Stimulated activated CD8-positive, alpha-beta memory T cell treated with anti-CD3 and anti-CD28 coated beads, Interleukin-4, amount 100 ng/mL, for 48 hours (primary cell): Measurements from ENCODE around the gene NRF1.

Source experiments
- DNase-seq: peaks from one replicate; pipeline ENCODE4 v3.0.0-alpha.2; 2020

Gene NRF1

DNA sequence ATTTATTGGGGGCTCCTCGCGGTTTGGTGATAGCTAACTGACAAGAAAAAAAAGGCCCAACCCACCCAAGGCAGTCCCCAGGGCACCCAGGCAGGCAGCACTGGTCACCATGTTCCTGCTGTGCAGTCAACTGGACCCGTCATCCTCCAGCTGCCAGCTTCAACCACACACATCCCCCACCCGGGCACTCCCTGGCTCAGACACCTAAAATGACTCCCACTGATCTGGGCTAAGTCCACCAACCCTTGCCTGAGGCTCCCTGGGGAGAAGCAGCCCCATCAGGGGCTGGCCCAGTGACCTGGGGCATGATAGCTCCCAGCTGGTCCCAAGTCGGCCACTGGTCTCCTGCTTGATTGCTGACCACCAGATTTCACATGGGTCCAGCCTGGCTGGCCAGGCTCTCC, 161.8 kb downstream of the NRF1 start:
- DNase-seq, result no peak

DNA sequence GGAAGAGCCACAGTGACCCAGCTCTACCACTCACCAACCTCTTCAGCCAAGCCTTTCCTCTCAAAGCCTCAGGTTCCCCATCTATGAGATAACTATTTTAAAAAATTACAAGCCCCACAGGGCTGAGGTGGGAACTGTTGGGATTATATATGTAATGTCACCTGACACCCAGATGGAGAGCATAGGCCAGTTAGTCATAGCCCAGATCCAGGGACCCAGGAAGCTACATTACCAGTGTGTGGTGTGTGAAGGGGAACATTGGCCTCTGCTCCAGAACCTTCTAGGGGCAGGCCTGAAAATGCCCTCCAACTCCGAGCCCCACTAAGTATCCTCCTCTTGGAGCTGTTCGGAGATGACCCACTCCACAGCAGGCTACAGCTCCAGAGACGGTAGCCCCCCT, 162.4 kb downstream of the NRF1 start:
- DNase-seq, result no peak

DNA sequence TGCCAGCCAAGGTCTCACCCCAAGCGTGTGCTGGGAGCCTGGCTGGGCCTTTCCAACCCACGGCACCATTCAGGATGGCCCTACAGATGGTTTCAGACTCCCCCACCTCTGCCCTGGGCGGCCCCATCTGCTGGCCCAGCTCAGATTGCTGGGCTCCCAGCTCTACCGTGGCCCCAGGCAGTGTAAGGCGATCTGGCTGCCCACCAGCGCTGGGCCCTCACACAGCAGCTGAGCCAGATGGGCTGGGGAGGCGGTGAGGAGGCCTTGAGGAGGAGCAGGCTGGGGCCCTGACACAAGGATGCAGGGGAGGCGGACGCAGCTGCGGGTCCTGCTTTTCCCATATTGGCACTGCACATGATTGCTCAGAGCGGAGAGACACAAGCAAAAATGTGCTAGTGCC, 162.8 kb downstream of the NRF1 start:
- DNase-seq, result no peak

DNA sequence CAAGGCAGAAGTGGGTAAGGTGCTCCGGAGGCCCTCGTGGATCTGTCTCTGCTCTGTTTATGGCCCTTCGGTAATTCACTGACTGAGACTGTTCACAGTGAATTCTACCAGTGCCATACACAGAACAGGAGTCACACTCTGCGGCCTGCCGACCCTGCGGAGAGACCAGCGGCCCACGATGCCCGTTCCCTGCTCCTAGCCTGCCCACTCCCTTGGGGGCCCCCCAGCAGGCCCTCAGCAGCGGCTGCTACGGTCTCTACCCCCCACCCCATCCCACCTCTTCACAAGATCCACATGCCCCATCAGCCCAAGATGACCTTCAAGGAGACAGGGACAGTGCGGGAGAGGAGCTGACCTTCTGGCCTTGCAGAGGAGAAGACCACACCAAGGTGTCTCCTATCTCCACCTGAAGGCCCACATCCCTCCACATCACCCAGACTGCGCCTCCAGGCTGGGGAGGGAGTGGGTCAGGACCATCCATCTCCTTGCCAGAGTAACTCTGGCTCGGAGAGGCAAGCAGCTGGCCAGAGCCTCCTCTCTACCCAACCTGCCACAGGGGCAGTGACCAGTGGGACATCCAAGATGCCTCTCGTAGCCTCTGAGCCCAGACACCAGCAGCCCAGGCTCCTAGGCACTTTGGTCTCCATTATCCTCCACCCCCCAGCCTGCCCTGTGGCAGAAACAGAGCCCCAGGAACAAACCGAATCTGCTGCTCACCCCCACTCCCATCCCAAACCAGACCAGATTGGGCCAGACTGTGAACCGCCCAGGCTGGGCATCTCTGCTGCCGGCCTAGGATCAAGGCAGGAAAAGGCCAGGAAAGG, 163.6 kb downstream of the NRF1 start:
- no peak for DNase-seq

DNA sequence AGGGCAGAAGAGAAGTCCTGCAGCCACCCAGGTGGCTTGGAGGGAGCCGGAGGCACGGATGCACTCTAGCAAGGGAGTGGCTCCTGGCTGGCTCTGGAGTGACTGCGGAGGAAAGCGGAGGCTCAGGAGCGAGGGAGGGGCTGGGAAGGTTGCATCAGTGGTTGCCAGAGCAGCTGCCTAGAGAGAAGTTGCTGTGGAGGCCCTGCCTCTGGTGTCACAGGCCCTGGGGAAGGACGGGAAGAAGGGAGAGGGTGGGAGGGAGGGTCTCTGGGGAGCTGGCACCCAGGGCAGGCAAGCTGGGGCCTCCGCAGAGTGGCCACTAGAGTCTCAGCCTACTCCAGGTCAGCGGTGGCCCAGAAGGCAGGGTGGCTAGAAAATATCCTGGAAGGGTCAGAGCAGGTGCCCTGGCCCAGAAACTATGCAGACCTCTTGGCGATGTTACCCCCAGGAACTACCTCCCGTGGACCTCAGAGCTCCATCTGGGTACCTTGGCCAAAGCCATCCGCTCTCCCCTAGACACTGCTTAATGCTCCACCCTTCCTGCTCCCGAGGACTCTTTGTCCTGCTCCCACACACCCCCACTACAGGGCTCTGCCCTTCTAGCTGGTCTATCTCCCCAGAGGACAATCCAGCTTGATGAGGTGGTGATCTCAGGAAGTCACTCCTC, 164.3 kb downstream of the NRF1 start:
- no peak for DNase-seq

DNA sequence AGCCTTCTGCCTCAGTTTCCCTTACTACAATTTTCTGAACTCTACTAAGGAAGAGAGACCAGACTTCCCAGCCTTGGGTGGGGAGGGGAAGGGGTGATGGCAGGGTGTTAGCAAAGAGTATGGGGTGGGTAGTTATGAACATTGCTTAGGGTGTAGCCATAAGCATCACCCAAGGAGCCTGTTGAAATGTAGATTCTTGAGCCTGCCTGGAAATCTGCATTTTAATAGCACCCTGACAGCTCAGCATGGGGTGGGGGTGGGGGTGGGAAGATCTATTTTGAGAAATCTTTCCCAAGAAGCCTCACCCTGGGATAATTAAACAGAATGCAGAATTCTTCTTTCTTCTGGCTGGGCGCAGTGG, 164.8 kb downstream of the NRF1 start:
- no peak for DNase-seq

DNA sequence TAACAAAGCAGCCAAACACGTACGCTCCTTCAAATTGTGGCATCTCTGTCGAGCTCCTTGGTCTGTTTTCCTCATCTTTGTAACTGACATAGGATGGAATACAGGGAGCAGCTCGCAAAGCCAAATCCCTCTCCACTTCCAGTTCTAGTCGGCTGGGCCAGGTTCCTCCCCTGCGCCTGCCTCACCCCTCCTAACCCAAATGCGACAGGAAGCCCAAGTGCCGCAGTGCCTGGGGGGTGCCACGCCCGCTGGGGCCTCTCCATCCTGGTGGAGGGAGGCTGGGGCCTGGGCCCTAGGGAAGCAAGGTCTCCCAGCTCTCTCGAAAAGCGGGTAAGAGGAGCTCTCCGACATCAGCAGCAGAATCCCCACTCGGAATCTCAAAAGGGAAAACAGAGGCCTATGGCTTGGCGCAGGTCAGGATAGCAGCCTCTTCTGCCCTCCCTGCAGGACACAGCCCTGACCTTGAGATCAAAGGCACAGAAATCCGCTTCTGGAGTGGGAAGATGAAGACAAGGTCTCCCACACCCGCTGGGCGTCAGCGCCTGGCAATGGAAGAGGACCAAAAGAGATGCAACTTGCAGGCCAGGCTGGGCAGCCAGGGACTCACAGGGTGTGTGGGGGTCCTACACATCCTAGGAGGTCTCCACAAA, 165.8 kb downstream of the NRF1 start:
- no peak for DNase-seq

DNA sequence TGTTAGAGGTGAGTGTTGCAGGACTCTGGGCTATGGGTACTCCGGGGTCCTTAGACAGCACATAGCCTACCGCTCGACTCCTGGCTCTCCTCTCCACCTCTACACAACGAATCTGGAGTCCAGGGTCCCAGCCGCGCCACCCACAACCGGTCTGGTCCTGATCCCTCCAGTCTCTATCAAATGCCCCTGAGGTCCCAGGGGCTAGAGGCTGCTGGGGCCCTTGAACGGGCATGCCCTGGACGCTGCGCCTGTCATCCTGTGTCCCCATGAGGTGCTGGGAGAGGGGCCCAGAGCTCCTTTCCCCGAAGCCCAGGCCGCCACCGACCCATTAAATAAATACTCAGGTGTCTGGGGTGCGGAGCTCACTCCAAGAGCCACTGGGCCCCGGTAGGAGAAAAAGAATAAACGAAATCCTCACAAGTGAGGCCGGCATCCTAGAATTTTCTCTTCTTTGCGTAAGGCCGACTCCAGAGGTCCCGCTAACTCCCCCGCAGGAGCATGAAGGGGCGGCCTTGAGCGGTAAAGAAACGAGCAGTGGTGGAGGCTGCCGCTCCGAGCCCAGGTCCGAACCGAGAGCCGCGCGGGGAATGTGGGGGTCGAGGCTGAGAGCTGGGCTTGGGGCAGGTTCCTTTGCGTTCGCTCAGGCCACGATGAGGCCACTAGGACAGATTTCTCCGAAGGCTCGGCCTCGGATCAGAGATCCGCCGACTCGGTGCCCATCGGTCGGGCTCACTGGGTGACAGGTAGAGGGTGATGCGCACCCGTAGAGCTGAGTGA, 166.7 kb downstream of the NRF1 start:
- DNase-seq, result no peak

DNA sequence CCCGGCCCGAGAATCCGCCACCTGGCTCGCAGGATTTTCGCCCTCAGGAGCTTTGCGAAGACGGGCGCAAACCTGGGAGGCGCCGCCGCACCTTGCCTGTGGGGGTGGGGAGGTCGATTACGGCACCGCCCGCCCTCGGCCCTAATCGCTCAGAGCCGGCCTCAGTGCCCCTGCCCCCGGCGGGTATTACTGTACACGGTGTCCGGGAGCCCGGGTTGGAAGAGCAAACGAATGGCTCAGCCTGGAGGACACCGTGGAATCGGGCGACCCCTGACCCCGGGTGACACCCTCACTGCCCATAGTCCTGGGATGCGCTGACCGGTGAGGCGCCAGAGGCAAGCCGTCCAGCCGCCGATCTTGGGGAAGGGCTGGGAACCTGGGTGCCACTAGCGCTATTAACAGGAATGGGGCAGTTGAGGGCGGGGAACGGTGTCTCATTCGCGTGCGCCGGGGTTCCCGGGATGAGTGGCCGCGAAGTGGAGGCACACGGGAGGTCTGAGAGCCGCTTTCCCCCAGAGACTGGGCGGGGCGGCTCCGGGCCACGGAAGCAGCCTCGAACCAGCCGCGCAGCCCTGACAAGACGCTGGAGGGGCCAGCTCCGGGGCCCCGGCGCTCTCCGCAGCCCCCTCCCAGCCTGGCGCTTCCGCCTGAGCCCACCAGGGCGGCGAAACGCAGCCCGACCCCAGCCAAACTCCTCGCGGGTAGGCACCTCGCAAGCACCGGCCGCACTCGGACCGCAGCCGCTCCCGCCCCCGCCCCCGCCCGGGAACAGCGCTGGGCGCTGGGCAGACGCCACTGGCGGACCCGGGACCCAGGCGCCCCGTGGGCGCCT, 167.5 kb downstream of the NRF1 start:
- DNase-seq, result peak; percentile 43

DNA sequence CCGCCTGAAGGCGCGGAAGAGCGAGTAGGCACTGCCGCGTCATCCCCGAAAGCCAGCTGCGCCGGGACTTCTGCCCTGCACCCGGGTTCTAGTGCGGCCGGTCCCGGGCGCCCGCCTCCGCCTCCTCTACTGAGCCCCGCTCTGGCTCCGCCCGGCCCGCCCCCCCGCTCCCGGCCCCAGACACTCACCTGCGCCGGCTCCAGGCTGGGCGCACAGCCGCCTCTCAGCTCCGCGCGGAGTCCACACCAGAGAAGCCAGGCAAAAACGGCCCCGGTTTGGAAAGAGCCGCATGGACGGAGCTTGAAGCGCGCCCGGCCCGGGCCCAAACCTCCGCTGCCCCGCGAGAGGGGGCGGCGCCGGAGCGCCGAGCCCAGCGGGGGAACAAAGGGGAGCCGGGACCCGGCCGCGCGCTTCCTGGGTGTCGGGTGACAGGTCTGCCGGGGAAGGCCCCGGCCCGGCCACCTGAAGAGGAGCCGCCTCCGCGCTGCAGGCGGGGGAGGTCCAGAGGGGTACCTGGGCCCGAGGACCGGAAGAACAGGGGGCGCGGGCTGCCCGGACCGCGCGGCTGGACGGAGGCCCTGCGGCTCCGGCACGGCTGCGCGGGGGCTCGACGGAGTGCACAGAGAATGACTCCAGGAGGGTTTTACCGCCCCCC, 168.2 kb downstream of the NRF1 start:
- peak; percentile 37 for DNase-seq

DNA sequence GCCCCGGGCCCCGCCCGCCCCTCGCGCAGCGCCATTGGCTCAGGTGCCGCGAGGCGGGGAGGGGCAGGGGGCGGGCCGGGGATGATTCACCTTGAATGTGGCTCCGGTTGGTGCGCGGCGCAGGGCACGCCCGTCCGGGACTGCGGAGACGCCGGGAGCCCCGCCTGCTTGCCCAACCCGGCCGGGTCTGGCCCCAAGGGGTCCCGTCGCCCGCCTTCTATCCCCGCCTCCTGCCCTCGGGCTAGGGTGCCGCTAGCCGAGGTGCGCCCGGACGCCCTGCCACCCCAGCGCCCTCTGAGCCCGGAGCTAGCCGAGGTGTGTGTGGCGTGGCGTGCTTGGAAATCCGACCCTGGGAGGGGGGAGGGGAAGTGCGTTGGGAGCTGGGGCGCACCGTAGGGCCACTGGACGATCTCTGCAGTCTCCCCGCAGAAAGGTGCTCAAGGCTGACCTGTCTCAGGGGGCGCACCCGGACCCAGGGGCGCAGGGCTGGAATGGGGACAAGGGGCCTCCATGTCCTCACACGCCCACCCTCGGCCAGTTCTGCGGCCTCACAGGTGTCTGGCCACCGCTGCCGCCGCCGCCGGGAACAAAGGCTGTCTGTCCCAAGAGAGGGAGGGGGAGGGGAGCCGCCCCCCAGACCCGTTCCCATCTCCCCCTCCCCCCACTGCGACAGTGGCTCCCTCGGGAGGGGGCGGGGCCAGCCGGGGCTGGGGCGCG, 168.9 kb downstream of the NRF1 start:
- peak; percentile 88 for DNase-seq

DNA sequence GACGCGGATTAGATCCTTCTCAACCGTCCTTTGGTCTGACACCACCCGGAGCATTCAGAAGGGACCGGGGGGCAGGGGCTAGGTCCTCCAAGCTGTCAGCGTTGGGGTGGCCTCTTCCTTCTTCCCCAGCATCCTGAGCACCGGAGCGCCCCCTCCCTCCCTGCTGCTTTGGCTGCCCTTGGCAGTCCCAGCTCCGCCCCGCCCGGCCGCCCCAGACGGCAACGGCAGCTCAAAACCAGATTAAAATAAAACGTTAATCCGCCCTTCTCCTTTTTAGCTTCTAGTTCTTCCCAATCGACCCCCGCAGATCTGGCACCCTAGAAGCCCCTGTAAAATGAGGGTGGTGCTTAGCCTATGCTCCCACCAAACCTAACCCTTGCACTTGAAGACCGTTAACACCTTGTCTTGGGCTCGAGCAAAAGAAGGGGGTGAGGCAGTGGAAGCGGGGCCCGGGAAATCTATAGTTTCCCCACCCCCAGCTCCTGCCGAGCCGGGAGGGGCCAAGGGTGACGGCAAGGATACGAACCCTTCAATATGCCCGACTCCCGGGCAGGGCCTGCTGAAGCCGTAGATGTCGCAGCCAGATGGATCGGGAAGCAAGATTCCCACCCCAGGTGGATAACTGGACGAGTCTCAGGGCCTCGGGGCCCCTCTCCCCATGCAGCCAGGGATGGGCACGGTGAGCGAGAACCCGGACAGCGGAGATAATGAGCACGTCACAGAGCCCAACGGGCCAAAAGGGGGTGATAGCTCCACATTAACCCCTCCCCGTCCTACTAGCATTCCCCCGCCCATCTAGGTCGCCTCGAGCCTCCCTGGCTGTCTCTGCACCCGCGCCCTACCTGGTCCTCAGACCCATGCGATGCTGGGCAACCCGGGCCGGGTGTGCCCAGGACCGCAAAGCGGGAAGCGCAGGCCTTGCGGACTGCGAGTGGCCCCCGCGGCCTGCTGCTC, 169.7 kb downstream of the NRF1 start:
- DNase-seq, result peak; percentile 49

DNA sequence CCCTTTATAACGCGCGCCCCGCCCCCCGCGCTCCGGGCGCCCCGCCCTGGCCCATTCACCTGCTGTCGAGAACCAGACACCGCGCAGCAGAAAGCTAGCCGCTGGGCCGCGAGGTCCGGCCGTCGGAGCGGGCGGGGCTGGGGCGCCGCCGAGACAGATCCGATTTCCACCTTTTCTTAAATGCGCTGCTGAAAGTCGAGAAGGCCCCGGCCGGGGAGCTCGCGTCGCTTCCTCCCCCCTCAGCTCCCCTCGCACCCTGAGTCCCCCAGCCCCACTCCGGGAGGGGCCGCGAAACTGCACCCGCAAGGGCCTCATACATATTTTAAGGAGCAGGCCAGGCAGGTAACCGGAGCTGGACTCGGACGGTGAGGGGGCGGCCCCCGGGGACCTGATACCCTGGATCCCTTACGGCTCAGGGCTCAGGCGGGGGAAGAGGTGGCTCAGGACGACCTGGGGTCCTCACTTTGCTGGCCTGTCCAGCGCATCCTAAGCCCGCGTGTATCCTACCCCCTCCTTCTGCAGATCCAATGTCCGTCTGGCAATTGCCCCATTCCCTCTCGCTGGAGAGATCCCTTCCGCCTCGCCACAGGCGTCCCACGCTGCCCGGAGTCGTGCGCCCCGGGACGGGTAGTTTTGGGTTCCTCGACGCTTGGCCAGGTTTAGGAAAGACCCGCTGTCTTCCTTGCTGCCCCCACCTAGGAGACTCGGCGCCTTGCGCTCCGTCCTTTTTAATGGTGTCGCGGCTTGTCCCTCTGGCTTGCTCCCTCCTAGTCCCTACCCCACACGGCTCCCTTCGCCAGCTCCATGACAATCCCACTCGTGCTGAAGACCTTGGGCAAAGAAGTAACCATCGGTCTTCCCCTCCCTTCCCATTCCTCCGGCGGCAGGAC, 170.7 kb downstream of the NRF1 start:
- DNase-seq, result peak; percentile 37

DNA sequence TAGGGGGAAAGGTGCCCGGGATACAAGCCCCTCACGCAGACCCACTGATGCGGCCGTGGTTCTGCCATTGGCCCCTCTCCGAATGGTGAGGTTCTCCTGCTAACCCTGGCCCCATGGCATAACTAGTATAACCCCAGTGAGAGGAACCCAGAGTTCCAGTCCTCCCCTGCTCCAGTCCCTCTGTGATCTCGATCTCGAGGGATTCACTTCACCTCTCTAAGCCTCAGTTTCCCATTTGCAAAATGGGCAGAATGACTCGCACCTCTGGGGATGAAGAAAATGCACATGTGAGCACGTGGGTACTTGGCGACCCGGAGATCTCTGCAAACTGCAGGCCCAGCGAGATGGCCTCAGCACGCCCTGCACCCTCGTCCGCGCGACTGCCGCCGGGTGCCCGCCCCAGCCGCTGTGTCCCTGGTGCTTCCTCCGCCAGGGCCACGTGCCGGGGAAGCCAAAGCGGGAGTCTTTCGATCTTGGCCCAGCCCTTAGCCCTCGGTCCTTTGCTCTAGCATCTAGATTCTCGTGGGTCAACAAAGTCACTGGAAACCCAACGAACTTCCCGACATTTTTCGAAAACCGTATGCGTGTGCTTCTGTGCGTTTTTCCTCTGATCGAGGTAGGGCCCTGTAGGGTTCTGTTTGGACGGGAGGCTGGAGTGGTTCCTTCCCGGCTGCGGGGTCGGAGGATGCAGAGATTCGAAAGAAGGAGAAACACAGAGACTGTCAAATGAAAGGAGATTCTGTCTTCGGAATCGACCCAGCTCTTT, 171.5 kb downstream of the NRF1 start:
- no peak for DNase-seq

DNA sequence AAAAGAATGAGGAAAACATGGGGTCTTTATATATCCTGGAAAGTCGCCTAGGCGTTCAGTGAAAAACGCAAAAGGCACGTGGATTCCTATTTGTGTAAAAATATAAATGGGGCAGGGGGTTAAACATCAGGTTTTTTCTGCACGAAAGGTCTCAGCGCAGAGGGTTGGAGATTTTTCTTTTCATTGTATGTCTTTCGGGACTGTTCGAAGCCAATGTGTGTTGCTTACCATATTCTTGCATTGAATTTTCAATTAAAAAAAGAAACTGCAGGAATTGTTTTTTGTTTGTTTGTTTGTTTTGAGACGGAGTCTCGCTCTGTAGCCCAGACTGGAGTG, 172.0 kb downstream of the NRF1 start:
- DNase-seq, result no peak

DNA sequence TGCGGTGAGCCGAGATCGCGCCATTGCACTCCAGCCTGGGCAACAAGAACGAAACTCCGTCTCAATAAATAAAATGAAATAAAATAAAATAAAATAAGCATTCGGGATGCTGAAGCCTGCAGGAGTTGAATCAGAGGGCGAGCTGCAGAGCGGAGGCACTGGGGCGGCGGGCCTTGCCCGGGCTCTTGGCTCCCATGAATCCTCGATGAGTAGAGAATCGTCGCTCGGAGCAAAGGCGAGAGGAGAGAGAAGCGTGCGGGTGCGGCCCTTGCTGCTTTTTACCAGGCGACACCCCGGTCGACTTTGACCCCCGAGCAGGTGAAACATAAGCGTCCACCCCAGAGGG, 172.9 kb downstream of the NRF1 start:
- no peak for DNase-seq

DNA sequence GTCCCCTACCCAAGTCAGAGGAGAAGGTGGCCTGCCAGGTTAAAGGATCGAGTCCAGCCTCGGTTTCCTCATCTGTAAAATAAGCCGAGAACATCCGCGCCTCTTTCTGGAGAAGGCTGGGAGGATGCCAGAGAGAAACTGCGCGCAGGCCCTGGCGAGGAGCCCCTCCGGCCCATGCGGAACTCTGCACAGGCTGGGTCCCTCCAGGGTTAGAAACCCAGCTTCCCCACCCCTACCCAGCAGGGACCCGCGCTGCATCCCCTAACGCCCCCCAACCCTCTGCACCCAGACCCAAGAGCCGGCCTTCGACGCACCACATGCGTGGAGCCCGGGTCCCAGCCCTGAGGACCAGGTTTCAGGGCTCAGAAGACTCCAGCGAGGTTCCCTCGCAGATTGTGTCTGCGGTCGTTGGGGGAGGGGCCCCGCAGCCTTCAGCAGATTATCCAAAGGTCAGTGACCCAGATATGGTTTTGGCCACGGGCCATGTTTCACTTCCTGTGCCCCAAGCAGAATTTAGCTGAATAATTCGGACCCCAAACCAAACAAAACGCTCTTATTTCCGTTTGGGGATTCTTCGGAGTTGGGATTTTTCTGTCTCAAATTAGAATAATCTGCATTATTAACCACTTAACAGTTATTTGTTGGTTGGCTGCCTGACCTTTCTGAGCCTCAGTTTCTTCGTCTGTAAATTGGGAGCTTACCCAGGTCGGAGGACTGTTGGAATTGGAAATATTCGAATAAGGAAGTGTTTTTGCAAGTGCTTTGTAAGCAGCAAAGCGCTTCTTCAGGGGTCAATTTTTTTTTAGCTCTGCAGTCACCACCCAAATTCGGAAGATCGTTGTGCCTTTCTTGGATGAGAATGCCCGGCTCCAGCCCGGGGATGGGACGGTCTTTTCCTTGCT, 173.5 kb downstream of the NRF1 start:
- no peak for DNase-seq
